GM18861 (cell line): ENCODE data around the gene DYNLT5.
A peak's percentile ranks its signal among the peaks of the same experiment; 100 is the strongest.
"Not testable (repeated sequence)": the region's sequence is repeated elsewhere in the genome, so short reads cannot be mapped to it uniquely, and the experiment has no call there.

Source experiments
- ATAC-seq: cut with Tn5 transposase; IDR thresholded peaks from one replicate; pipeline ENCODE4 v1.9.1; 2021; ENCODE audit not compliant: unreplicated experiment

The DYNLT5 gene

DNA sequence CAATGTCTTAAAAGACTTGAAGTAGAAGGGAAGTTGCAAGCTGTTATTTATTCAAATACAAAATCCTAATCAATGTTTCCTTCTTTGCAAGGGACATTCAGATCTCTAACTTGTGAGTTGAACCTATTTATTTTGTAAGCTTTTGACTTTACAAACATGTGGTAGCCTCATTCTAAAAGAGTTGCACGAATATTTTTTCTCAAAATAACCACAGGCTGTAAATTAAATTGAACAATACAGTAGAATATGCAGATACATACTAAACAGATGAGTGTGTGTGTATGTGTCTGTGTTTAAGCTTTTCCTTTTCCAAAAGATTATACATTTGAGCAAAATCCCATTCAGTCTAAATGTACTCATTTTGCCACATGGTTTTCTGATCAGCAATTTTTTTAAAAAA, 4.8 kb upstream of the DYNLT5 start:
- ATAC-seq, result no peak

DNA sequence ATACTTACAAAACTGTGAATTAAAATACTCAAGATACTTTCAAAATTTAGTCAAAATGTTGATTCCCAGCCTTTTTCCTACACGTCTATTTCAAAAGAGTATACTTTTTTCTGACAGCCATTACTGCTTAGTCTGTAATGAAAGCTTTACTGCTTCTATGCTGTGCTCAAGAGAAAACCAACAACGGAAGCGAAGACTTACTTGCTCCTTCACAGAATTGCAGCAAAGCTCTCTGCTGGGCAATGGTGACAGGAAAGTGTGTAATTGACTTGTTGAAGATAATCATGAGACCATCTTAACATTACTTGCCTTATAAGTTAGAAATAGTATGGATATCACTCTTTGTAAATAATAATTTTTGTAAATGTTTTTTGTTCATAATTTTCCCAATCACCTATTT, 1.7 kb upstream of the DYNLT5 start:
- ATAC-seq, result no peak

- no peak for ATAC-seq
These were observed 1.1 kb upstream of the DYNLT5 start for GRCh38 chr1:66751160-66751559.

GRCh38 chr1:66752671-66753371, 562 bp downstream of the DYNLT5 start:
- ATAC-seq, result no peak

DNA sequence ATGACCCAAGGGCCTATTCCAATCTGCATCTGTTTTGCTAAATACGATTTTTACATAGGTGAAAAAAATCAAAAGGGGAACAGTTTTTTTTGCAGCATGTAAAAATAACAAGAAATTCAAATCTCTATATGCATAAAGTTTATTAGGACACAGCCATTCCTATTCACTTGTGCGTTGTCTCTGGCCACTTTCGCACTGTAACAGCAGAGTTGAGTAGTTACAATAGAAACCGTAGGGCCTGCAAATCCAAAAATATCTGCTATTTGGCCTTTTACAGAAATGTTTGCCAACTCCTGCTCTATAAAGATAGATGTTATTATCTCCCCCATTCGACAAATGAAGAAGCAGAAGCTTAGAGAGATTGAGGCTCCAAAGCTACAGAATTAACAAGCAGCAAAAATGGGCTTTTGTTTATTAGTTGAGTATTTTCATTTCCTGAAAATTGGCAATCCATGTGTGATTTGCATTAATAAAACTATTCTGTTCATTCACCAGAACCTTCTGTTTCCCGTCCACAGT, 5.5 kb downstream of the DYNLT5 start:
- no peak for ATAC-seq

DNA sequence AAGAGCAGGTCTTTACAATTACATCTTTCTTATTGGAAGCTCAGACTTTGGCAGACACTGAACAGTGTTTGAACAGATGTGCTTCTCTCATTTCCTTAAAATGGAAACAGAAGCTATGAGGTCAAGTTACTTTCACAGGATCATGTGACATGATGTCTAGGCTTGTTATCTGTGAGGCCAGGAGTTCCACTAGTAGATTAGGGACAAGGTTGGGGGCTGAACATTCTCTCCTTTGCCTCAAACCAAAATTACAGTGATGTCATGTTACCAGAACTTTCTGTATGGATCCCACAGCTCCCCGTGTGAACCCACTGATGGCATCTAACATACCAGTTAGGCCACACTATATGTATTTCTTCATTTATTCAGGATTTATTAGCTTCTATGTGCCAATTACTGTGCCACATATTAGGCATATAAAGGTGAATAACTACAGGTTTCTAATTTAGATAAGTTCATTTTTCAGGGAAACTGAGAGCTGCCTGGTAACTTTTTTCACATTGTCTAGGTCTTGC, 6.0 kb downstream of the DYNLT5 start:
- ATAC-seq, result peak; percentile 100

DNA sequence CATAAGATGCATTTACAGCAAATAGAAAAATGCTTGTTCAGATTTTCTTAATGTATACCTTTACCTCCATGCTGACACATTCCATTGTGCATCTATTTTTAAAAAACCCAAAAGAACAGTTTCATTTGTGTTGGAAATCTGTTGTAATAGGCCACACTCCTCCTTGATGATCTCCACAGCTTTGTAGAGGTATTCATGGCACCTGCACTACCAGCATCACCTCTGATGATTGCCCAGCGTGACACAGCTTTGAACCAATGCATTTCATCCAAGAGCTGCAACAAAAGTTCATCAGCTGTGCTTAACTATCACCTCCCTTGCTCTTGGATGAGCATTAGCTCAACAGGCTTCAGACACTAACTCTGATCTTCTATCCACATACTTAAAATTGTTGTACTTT, 8.2 kb downstream of the DYNLT5 start:
- ATAC-seq, result no peak

GRCh38 chr1:66761221-66761620, 9.0 kb downstream of the DYNLT5 start:
- no peak for ATAC-seq

DNA sequence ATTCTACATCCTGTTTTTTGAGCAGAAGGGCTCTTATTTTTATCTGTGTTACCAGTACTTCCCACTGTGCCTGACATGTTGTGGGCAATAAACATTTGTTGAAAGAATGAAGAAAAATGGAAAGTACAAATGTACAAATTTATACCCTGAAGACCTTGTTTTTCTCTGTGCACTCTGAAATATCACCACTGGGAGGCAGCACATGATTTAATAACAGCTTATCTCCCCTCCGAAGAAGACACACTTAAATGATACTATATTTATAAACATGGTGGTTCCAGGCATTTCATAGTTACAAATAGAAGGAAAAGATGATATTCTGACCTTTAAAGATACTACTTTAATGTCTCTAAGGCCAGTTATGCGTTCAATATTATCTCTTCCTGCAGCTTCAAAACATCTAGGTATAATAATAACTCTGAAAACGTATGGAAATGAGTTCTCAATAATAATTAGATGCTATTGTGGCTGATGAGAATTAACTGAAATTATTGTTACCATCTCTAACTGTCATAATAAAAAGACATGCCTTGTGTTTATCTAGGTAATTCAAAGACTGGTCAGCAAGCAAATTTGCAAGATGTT, 12.8 kb downstream of the DYNLT5 start:
- peak; percentile 69 for ATAC-seq

- no peak for ATAC-seq
These were observed 15.4 kb downstream of the DYNLT5 start for GRCh38 chr1:66767626-66768025.

DNA sequence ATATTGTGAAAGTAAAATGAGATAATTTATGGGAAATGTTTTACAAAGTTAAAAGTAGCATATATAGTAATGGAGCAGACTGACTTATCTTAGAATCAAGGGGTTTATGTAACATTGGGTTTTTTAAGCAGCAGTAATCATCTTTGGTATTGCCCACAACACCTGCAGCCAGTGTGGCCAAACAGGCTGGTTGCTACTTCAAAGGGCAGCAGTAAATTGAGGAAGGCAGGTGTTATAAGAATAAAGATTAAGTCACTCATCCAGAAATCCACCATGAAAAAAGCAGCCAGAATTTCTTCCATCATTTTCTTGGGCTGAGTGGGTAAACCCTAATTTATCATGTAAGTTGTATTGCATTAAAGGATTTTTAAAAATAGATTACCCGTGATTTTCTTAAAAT, 16.7 kb downstream of the DYNLT5 start:
- ATAC-seq, result no peak

DNA sequence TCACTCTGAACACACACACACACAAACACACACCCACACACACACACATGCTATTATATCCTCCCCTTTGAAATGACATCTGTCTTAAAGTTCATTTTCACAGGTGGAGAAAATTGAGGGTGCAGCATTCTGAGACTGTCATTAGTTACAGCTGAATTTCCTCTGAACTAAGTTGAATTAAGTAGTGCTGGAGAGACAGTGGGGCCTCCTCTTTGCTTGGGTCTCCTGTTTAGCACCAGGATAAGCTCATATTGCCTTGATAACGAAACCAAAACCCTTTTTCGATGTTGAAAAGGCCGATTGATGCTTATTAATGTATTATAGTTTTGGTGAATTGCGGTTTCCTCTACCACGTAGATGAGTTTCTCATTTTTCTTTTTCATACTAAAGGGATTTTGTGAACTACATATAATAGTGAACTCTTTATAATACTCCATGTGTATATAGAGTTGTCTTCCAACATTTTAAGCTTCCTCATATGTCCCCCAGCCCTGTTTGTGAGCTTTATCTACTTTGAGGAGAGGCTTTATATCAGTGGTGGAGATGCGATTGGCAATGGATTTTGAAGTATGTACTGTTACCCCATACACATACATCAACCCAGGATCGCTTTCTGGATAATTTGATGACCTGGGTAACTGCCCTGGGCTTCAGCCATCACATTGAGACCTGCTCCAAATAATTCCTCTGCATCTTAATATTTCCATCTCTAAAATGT, 17.4 kb downstream of the DYNLT5 start:
- no peak for ATAC-seq

- ATAC-seq, result no peak
These were observed 18.0 kb downstream of the DYNLT5 start for GRCh38 chr1:66770240-66770639.

DNA sequence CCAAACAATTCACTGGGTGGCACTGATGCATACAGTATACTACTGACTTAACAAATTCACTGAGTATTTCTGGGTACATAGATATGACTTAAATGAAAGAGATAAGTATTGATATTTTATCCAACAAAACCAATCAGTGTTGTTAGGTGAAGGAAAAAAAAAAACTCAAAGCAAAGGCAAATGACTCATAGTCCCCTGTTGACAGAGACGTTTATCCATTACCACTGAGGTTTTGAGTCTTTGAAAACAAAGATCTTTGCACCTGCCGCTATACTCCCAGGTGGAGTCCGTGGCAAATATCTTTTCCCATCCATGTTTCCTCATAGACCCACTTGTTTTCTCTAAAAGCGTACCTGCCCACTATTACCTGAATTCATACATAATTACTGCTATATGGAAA, 18.4 kb downstream of the DYNLT5 start:
- ATAC-seq, result no peak

DNA sequence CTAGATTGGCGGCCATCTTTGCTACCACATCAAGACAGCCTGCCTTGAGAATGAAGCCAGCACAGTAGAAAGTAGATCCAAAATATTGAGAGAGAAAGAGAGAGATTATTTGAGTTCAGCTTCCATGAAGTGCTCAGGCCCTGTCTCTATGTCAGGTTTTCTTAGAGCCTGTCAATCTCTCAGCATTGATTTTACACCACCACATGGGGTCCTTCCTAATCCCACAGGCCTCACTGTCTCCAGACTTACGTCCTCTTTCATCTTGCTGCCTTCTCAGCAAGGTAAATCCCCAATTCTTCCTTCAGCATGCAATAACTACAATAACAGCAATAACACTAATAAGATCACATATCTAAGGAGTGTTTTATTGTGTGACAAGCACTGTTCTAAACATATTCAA, 21.0 kb downstream of the DYNLT5 start:
- ATAC-seq, result no peak

DNA sequence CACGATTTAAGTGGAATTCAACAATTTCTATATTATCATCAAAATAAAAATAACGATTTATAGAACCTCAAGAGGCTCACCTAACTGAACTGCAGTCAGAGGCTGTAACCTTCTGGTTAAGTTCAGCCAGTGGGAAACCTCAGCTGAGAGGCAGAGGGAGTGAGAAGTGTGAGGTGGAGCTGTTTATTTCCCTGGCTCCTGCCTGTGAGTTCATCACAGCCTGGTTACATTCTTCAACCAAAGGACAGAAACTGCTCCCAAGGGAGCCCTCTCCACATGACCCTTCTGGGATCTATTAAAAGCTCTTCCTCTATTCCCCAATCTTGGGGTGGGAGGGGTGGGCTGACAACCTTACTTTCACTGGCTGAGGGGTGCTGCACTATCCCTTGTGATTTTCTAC, 22.2 kb downstream of the DYNLT5 start:
- ATAC-seq, result no peak

DNA sequence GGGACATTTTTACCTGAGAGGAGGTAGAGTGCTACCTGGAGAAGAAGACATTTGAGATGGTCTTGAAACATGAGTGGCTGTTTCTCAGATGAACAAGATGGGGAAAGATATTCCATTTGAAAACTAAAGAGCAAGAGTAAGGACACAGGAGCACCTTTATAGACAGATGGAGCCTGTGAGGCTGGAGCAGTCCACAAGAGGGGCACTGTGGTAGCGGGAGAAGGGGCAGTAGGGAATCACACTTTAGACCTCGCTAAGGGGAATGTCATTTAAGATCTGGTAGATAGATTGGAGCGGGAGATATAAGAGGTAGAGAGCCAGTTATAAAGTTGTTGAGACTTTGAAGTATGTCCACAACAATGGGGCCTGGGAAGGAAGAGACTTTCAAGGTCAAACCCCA, 23.4 kb downstream of the DYNLT5 start:
- ATAC-seq, result no peak

- ATAC-seq, result no peak
These were observed 25.6 kb downstream of the DYNLT5 start for GRCh38 chr1:66777831-66778230.

GRCh38 chr1:66778266-66778665, 26.0 kb downstream of the DYNLT5 start:
- no peak for ATAC-seq

GRCh38 chr1:66778969-66779368, 26.7 kb downstream of the DYNLT5 start:
- no peak for ATAC-seq

DNA sequence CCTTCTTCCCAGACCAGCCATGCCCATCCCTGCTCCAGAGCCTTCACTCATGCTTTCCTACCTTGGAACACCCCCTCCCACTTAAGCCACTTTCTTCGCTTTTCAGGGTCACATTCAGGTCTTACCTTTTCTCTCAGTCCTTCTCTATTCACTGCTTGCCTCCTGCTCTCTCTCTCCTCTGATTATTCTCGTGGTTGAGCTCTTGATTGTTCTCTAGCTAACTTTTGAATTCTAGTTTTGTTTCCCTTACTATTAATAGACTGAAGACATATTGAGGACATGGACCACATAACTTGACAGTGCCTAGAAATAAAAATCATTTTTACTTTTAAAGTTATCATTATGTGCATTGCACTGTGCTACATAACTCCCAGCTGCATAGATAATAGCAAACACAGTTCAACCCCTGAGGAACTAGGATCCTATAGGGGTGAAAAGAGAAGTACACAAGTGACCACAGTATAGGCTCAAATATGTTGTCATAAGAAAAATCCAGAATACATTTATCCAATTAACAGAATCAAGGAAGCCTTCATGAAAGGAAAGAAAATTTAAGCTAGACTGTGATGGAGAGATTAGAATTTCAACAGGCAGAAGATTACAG, 27.3 kb downstream of the DYNLT5 start:
- no peak for ATAC-seq

GRCh38 chr1:66785800-66786199, 33.5 kb downstream of the DYNLT5 start:
- ATAC-seq, result not testable (repeated sequence)
